Measurements from ENCODE around the gene PHETA1. TPM values are rescaled to one million over a fixed set of nuclear protein-coding genes. Genes with fewer than 3 reads are reported as not detected.

PHETA1 gene, protein sequence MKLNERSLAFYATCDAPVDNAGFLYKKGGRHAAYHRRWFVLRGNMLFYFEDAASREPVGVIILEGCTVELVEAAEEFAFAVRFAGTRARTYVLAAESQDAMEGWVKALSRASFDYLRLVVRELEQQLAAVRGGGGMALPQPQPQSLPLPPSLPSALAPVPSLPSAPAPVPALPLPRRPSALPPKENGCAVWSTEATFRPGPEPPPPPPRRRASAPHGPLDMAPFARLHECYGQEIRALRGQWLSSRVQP
- 9.8 TPM for total RNA-seq

GRCh38 chr12:111368788-111369495 lies at the start of gene PHETA1:
TSS of gene PHETA1 (minus strand) at chr12:111369095. CDS start at chr12:111363427, 5,668 bp downstream.

GRCh38 chr12:111405859-111406473 lies 37.1 kb upstream of the PHETA1 start, which contains the start of gene SH2B3:
TSS of gene SH2B3 (plus strand) at chr12:111405923. CDS start at chr12:111418146, 12,223 bp downstream.

Small RNAs within 50 kb of the gene (small RNA-seq; reads per million reads assigned to genes)
- gene RNA5SP373 (ENCODE audit: low replicate concordance): not detected

Other genes with a start within 250 kb of the PHETA1 start
- gene SH2B3, start 36.8 kb upstream of the PHETA1 start, total RNA-seq: 21.3 TPM
- gene ATXN2, start 230.2 kb upstream of the PHETA1 start, total RNA-seq: 55.2 TPM

All from metanephros (tissue), 2 donors.